Neural cell (in vitro differentiated cells): ENCODE data around the gene BIRC6.

Experiments used
- CTCF ChIP-seq: fragments of 450-650 bp; IDR thresholded peaks from 2 replicates; pipeline ENCODE4 v1.5.1; 2014; ENCODE audit warnings: antibody characterized with exemption, mild to moderate bottlenecking, moderate library complexity; ENCODE audit not compliant: poor library complexity, severe bottlenecking
- POLR2AphosphoS5 ChIP-seq: IDR thresholded peaks from 2 replicates; pipeline ENCODE4 v1.6.1; 2012
- SMC3 ChIP-seq: fragments of 450-650 bp; conservative IDR thresholded peaks from 2 replicates; pipeline ENCODE4 v1.6.1; 2014; ENCODE audit warnings: antibody characterized with exemption, mild to moderate bottlenecking, moderate library complexity; ENCODE audit not compliant: poor library complexity

- TF ChIP-seq POLR2AphosphoS5, result no peak
- no peak for TF ChIP-seq CTCF
- no peak for TF ChIP-seq SMC3
Measured at GRCh38 chr2:32423536-32423935, 66.7 kb downstream of the BIRC6 start.
